ENCODE measurements around the gene STXBP6.

The STXBP6 gene

GRCh38 chr14:24920265-24921075, 129.5 kb downstream of the STXBP6 start:
- Mint-ChIP-seq H3K4me1 (no peaks in the 10 kb centered on the region), H3K4me3 (no peak overlapping the region), H3K9me3 (no peaks in the 10 kb centered on the region), H3K27ac (no peak overlapping the region), H3K27me3 (ENCODE audit: low read depth) (peaks cover 4% of the 10 kb centered on the region), H3K36me3 (ENCODE audit: low read depth) (no peaks in the 10 kb centered on the region)
- no peak for TF ChIP-seq CTCF (IDR thresholded peaks at IDR 0.05; ENCODE audit: unreplicated experiment in 3 of 3)

- no peak for TF ChIP-seq CTCF (IDR thresholded peaks at IDR 0.05; ENCODE audit: unreplicated experiment in 3 of 3)
- H3K4me1 Mint-ChIP-seq, result peaks cover 7% of the 10 kb centered on the region
Observed at GRCh38 chr14:24918822-24919221, 131.1 kb downstream of the STXBP6 start.

GRCh38 chr14:24915958-24916595, 133.9 kb downstream of the STXBP6 start:
- H3K9me3 Mint-ChIP-seq, result no peaks in the 10 kb centered on the region
- H3K36me3 Mint-ChIP-seq (ENCODE audit: low read depth), result no peaks in the 10 kb centered on the region
- no peak overlapping the region for H3K4me3 Mint-ChIP-seq
- peaks cover 4% of the 10 kb centered on the region for H3K27me3 Mint-ChIP-seq (ENCODE audit: low read depth)
- no peak overlapping the region for H3K27ac Mint-ChIP-seq
- peaks cover 7% of the 10 kb centered on the region for H3K4me1 Mint-ChIP-seq
- TF ChIP-seq CTCF (IDR thresholded peaks at IDR 0.05; ENCODE audit: unreplicated experiment in 3 of 3), result no peak

More at GRCh38 chr14:24918822-24919221, 131.1 kb downstream of the STXBP6 start:
- no peak overlapping the region for H3K4me3 Mint-ChIP-seq
- no peaks in the 10 kb centered on the region for H3K36me3 Mint-ChIP-seq (ENCODE audit: low read depth)
- peaks cover 4% of the 10 kb centered on the region for H3K27me3 Mint-ChIP-seq (ENCODE audit: low read depth)
- H3K9me3 Mint-ChIP-seq, result no peaks in the 10 kb centered on the region
- H3K27ac Mint-ChIP-seq, result no peak overlapping the region

- no peak for TF ChIP-seq CTCF (IDR thresholded peaks at IDR 0.05; ENCODE audit: unreplicated experiment in 3 of 3)
- Mint-ChIP-seq H3K27me3 (ENCODE audit: low read depth) (peaks cover 4% of the 10 kb centered on the region), H3K36me3 (ENCODE audit: low read depth) (no peaks in the 10 kb centered on the region), H3K27ac (no peak overlapping the region), H3K9me3 (no peaks in the 10 kb centered on the region), H3K4me1 (peaks cover 7% of the 10 kb centered on the region), H3K4me3 (no peak overlapping the region)
Observed at GRCh38 chr14:24915403-24915921, 134.5 kb downstream of the STXBP6 start.

GRCh38 chr14:24913746-24914145, 136.2 kb downstream of the STXBP6 start:
- TF ChIP-seq CTCF (IDR thresholded peaks at IDR 0.05; ENCODE audit: unreplicated experiment in 3 of 3), result no peak
- peaks cover 4% of the 10 kb centered on the region for H3K27me3 Mint-ChIP-seq (ENCODE audit: low read depth)
- no peak overlapping the region for H3K27ac Mint-ChIP-seq
- H3K9me3 Mint-ChIP-seq, result no peaks in the 10 kb centered on the region
- H3K36me3 Mint-ChIP-seq (ENCODE audit: low read depth), result no peaks in the 10 kb centered on the region
- peaks cover 7% of the 10 kb centered on the region for H3K4me1 Mint-ChIP-seq
- H3K4me3 Mint-ChIP-seq, result no peak overlapping the region
